Stimulated activated naive CD8-positive, alpha-beta T cell treated with anti-CD3 and anti-CD28 coated beads, Interleukin-15, amount 100 ng/mL, for 72 hours (primary cell): Measurements from ENCODE around the gene OR6C68.
A peak's percentile ranks its signal among the peaks of the same experiment; 100 is the strongest.

Experiments used
- ATAC-seq: fragments of 150-1000 bp; cut with Tn5 transposase; 2 replicates; pipeline ENCODE4 v1.10.0; 2021; ENCODE audit warnings: mild to moderate bottlenecking, moderate library complexity
- DNase-seq, 2 donors: peaks; one replicate each; pipeline ENCODE4 v3.0.0; 2021 to 2022
- H3K27ac Mint-ChIP-seq, 2 donors: one replicate each; pipeline ENCODE4 v1.8.0; 2022; ENCODE audit warnings: mild to moderate bottlenecking in 2 of 2, mixed read lengths in 2 of 2, moderate library complexity in 2 of 2
- H3K27me3 Mint-ChIP-seq: one replicate; pipeline ENCODE4 v1.8.0; 2022; ENCODE audit warnings: mixed read lengths
- H3K4me1 Mint-ChIP-seq: one replicate; pipeline ENCODE4 v1.8.0; 2022; ENCODE audit warnings: mild to moderate bottlenecking, mixed read lengths
- H3K4me3 Mint-ChIP-seq, 2 donors: one replicate each; pipeline ENCODE4 v1.8.0; 2022; ENCODE audit warnings: mild to moderate bottlenecking in 2 of 2, mixed read lengths in 2 of 2, moderate library complexity in 1 of 2
- H3K9me3 Mint-ChIP-seq, 2 donors: one replicate each; pipeline ENCODE4 v1.8.0; 2022; ENCODE audit warnings: mixed read lengths in 2 of 2

OR6C68 gene

GRCh38 chr12:55515696-55516095, 23.5 kb downstream of the OR6C68 start:
- H3K9me3 Mint-ChIP-seq = no peaks in the 10 kb centered on the region
- DNase-seq = no peak
- H3K4me3 Mint-ChIP-seq = no peak overlapping the region
- no peaks in the 10 kb centered on the region for H3K4me1 Mint-ChIP-seq
- H3K27me3 Mint-ChIP-seq = peaks cover 53% of the 10 kb centered on the region
- ATAC-seq = no peak
- H3K27ac Mint-ChIP-seq = peak overlapping the region in 1 of 2 donors; percentile 3

- Mint-ChIP-seq H3K27ac (no peak overlapping the region), H3K9me3 (no peaks in the 10 kb centered on the region), H3K4me3 (no peak overlapping the region), H3K27me3 (peaks cover 53% of the 10 kb centered on the region), H3K4me1 (no peaks in the 10 kb centered on the region)
- ATAC-seq (no peak), DNase-seq (no peak)
Measured at GRCh38 chr12:55516391-55516790, 24.2 kb downstream of the OR6C68 start.
